HG02981 (cell line): ENCODE measurements around the gene CSRNP2.
"Not testable (repeated sequence)": the region's sequence is repeated elsewhere in the genome, so short reads cannot be mapped to it uniquely, and the experiment has no call there.

Experiments
- ATAC-seq: cut with Tn5 transposase; IDR thresholded peaks from one replicate; pipeline ENCODE4 v1.9.1; 2021; ENCODE audit warnings: mild to moderate bottlenecking, moderate library complexity; ENCODE audit not compliant: unreplicated experiment

The CSRNP2 gene

DNA sequence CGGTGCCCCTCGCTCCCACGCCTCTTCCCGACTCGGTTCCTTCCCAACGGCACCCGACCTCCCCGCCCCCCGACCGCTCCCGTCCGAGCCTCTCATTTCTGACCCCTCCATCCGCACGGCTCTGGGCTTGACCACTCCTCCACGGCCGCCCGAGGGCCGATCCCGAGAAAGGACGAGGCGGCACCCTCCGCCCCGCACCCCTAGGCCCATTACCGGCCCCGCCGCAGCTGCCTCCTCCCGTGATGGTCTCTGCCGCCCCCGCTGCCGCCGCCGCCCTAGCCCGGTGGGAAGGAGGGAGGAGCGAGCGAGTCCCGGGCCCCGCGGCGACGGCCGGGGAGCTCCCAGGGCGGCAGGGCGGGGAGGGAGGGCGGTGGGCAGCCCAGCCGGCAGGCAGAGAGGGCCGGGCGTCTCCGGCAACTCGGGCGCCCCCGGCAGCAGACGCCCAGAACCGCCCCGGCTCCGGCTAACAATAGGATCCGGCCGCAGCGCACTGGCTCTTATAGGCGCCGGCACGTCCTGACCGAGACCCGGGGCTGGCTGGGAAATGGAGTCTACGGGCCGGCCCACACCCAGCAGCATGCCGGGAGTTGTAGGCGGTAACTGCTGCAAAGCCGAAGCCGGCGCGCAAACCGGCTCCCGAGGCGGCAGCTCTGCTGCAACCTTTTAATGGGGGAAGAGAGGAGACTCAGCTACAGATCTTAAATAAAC lies at the start of gene CSRNP2:
Gene CSRNP2, minus strand, starts transcription at position 471 of the 708 bp plus-strand sequence. CDS start 7,035 bp downstream, outside the sequence.
- ATAC-seq: peak; percentile 98

DNA sequence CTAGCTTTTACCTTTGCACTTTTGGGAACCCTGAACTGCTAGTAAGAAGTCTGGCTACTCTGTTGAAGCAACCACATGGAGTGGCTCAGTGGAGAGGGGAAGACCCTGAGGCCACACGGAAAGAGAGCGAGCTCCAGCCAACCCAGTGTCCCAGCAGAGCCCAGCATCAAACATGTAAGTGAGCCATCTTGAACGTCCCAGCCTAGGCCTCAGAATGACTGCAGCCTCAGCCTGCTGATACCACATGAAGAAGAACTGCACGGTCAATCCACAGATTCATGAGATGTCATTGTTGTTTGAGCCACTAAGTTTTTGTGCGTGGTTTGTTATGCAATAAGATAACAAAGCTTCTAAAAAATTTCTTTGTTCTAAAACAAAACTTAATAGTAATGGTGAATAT lies 49.3 kb upstream of the CSRNP2 start:
- no peak for ATAC-seq

- no peak for ATAC-seq
Observed at GRCh38 chr12:51131745-51132521, 48.5 kb upstream of the CSRNP2 start.

DNA sequence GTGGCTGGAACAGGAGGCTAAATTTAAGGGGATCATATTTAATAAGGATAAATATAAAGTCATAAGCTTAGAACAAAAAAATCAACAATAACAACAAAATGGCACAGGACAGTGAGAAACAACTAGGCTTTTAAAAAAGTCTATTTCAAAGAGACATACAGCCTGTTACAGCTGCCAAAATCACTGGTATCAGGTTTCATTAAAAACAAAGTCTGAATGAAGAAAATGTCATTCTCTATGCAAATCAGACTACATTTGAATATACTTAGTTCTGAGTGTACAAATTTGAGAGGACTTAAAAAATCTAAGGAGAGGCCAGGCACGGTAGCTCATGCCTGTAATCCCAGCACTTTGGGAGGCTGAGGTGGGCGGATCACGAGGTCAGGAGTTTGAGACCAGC lies 45.5 kb upstream of the CSRNP2 start:
- ATAC-seq: no peak

- no peak for ATAC-seq
Observed at GRCh38 chr12:51127050-51127729, 43.8 kb upstream of the CSRNP2 start.

DNA sequence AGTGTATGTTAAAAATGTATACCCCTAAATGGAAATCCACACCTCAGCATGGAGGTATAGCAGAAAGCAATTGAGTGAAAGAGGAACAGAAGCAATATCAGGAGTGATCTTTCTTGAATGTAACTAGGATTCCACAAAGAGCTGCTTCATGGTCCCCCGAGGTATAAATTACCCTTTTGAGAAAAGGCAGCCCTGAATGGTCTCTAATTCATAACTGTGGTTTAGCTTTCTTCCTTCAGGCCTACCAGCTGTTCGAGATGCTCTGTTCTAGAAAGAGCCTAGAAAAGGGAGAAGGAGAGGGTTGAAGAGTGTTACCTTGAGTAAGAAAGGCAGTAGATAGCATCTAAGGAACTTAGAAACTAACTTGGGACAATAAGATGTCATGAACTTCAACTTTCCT lies 42.9 kb upstream of the CSRNP2 start:
- no peak for ATAC-seq

GRCh38 chr12:51124504-51124903 lies 41.1 kb upstream of the CSRNP2 start:
- no peak for ATAC-seq

DNA sequence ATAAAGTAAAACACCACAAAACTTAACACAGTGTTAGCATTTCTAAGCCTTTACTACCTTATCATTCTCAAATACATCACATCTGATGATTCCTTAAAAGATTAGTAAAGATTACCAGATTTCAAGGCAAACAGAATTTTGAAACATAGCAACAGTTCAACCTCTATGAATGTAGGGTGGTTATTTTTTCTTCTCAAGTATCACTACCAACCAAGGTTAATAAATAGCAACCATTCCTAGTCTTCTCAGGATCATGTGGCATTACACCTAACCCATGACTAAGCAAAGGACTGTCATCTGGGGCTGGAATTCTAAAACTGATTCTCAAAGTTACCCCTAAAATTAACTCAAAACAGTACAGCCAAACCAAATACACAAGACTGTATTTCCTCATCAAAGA lies 39.4 kb upstream of the CSRNP2 start:
- ATAC-seq: no peak

DNA sequence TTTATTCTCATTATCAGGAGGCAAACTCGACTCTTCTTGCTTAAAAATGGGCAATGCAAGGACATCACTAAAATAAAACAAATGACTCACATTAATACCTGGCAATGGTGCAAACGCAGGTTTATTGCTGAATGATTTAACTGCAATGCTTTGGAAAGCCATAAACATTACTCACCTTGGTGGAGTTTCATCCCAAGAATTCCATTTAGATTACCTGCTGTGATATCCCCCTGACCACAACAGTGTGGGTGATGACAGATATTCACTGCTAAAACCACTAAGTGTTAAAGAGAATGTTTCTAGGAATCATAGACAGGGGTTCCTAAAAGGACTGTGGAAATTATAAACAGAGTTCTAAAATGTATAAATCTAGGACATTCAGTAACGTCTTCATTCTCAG lies 35.3 kb upstream of the CSRNP2 start:
- no peak for ATAC-seq

DNA sequence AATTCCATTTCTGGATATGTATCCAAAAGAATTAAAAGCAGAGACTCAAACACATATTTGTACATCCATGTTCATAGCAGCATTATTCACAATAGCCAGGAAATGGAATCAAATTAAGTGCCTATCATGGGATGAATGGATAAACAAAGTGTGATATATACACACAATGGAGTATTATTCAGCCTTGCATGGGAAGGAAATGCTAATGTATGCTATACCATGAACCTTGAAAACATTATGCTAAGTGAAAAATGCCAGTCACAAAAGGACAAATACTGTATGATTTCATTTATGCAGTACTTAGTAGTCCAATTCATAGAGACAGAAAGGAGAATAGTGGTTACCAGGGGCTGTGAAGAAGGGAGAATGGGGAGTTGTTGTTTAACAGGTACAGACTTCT lies 32.1 kb upstream of the CSRNP2 start:
- ATAC-seq: no peak

DNA sequence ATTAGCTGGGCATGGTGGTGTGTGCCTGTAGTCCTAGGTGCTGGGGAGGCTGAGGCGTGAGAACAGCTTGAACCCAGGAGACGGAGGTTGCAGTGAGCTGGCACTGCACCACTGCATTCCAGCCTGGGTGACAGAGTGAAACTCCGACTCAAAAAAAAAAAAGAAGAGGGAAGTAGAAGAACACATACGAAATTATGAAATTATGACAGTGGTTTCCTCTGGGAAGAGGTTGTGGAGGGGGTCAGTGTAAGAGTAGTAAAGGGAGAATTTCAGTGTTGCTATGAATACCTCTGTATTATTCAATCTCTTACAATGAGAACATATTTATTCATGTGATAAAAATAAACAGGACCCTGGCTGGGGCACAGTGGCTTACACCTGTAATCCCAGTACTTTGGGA lies 24.7 kb upstream of the CSRNP2 start:
- ATAC-seq: no peak

DNA sequence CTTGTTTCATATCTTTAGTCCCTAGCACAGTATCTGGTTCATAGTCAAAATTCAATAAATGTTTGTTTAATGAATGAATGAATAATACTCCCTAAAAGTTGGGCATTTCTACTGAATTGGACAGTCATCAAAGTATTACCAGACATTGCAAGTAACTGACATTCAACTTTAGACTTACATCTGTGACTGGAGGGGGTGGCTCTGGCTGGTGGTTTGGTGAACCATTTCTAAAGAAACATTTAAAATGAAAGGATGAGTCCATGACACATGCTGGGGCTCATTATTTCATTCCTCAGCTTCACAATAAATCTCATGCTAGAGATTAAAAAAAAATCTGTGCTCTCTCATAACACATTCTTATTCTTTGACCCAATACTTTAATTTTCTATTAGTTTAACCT lies 20.6 kb upstream of the CSRNP2 start:
- no peak for ATAC-seq

DNA sequence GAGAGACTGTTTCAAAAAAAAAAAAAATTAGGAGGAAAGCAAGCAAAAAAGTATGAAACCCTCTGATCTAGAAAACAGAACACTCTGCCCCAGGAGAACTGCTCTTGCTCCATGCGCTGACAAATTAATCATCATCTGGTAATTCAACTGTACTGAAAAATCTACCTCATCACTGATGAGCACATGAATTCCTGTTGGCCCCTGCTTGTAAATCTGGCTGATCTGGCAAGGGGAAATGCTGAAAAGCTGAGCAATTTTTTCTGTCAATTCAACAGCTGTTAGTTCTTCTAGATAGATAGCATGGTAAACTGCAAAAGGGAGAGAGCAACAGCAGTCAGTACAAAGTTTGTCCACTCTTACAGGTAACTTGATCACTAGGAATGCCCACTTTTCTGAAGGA lies 15.2 kb upstream of the CSRNP2 start:
- no peak for ATAC-seq

DNA sequence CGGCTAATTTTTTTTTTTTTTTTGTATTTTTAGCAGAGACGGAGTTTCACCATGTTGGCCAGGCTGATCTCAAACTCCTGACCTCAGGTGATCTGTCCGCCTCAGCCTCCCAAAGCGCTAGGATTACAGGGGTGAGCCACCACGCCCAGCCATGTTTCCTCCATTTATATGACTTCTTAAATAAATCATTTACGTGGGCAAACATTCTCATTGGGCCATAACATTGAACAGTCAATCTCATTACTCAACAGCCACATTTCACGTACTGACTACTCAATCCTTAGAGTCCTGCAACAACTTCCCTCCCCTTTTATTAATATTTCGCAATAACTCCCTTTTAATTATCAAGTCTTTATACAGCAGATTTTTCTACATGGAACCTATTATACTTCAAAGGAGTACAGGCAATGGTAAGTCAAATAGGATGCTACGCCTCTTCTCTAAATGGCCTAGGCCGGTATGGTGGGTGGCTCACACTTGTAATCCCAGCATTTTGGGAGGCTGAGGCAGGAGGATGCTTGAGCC lies 7.4 kb upstream of the CSRNP2 start:
- ATAC-seq: no peak

GRCh38 chr12:51087818-51088217 lies 4.4 kb upstream of the CSRNP2 start:
- no peak for ATAC-seq

DNA sequence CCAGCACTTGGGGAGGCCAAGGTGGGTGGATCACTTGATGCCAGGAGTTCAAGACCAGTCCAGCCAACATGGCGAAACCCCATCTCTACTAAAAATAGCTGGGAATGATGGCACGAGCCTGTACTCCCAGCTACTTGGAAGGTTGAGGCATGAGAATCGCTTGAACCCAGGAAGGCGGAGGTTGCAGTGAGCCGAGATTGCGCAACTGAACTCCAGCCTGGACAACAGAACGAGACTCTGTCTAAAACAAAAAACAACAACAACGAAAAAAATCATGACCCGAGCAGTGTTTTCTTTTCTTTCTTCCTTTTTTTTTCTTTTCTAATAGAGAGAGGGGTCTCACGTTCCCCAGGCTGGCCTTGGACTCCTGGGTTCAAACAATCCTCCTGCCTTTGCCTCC lies 3.5 kb upstream of the CSRNP2 start:
- no peak for ATAC-seq

GRCh38 chr12:51085757-51086156 lies 2.4 kb upstream of the CSRNP2 start:
- no peak for ATAC-seq

- no peak for ATAC-seq
Observed at GRCh38 chr12:51082561-51083125, 753 bp downstream of the CSRNP2 start.

GRCh38 chr12:51081421-51081820 lies 2.0 kb downstream of the CSRNP2 start:
- ATAC-seq: no peak

GRCh38 chr12:51080136-51080535 lies 3.3 kb downstream of the CSRNP2 start:
- ATAC-seq: no peak

- ATAC-seq: not testable (repeated sequence)
Observed at GRCh38 chr12:51078866-51079265, 4.5 kb downstream of the CSRNP2 start.
